Measurements from ENCODE around the gene ZC3H10.
"Not testable (repeated sequence)": the region's sequence is repeated elsewhere in the genome, so short reads cannot be mapped to it uniquely, and the experiment has no call there.

Gene ZC3H10, protein sequence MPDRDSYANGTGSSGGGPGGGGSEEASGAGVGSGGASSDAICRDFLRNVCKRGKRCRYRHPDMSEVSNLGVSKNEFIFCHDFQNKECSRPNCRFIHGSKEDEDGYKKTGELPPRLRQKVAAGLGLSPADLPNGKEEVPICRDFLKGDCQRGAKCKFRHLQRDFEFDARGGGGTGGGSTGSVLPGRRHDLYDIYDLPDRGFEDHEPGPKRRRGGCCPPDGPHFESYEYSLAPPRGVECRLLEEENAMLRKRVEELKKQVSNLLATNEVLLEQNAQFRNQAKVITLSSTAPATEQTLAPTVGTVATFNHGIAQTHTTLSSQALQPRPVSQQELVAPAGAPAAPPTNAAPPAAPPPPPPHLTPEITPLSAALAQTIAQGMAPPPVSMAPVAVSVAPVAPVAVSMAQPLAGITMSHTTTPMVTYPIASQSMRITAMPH

DNA sequence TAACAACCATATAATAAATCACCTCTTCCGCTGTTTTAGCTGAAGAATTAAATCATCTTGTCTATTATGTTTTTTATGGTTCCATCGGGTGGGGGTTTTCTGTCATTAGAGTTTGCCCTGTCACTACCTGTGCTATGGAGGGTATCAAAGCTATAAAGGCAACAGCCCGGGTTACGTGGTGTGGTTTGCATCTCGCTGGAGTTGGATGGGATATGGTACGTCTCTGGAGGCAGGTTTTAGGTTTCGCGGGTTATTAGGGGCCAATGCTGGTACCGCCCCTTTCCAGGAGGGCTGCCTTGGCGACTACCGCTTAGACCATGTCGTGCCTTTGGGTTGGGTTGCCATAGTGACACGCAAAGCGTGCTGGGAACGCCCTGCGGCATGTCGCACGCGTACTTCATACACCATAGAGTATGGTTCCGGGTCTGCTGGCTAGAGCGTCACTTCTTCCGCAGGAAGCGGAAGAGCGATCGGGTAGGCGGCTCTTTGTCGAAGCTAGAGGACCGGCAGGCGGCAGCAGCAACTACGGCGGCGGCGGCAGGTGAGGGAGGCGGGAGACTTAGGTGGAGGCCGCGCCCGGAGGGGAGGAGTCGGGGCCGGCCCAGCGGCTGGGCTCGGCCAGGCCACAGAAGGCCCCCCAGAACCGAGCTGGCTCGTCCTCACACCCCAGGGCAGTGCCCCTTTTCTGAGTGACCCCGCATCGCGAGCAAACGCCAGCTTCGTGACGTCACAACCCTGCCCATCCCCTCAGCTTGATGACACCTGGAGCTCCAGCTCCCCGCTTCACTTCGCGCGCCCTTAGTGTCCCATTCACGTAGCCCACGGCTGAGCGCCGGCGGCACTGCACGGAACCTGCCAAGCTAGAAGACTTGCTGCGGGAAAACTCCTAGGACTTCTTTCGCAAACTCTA is at the start of gene ZC3H10:
Gene ZC3H10, plus strand, starts transcription at position 489 of the 910 bp plus-strand sequence. CDS start 2,297 bp downstream, outside the sequence.
- DNase-seq (ENCODE audit: low read depth), result peak; percentile 100
- TF ChIP-seq, protein P1, sequence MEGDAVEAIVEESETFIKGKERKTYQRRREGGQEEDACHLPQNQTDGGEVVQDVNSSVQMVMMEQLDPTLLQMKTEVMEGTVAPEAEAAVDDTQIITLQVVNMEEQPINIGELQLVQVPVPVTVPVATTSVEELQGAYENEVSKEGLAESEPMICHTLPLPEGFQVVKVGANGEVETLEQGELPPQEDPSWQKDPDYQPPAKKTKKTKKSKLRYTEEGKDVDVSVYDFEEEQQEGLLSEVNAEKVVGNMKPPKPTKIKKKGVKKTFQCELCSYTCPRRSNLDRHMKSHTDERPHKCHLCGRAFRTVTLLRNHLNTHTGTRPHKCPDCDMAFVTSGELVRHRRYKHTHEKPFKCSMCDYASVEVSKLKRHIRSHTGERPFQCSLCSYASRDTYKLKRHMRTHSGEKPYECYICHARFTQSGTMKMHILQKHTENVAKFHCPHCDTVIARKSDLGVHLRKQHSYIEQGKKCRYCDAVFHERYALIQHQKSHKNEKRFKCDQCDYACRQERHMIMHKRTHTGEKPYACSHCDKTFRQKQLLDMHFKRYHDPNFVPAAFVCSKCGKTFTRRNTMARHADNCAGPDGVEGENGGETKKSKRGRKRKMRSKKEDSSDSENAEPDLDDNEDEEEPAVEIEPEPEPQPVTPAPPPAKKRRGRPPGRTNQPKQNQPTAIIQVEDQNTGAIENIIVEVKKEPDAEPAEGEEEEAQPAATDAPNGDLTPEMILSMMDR (IDR thresholded peaks at IDR 0.05; ENCODE audit: low read depth, low read length, missing control alignments), result peak; percentile 42
- peak within 1 kb of the TSS; percentile 78 for H3K4me3 ChIP-seq (ENCODE audit: low read depth, low read length)

DNA sequence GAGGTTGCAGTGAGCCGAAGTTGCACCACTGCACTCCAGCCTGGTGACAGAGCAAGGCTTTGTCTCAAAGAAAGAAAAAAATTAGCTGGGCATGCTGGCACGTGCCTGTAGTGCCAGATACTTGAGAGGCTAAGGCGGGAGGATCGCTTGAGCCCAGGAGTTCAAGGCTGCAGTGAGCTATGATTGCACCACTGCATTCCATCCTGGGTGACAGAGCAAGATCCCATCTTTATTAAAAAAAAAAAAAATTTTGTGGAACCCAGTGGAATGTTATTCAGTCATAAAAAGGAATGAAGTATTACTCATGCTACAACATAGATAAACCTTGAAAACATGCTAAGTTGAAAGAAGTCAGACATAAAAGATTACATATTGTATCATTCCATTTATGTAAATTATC is 46.4 kb upstream of the ZC3H10 start:
- DNase-seq (ENCODE audit: low read depth), result no peak
- H3K4me3 ChIP-seq (ENCODE audit: low read depth, low read length), result no peak overlapping the region
- TF ChIP-seq, protein P1 (IDR thresholded peaks at IDR 0.05; ENCODE audit: low read depth, low read length, missing control alignments), result no peak

DNA sequence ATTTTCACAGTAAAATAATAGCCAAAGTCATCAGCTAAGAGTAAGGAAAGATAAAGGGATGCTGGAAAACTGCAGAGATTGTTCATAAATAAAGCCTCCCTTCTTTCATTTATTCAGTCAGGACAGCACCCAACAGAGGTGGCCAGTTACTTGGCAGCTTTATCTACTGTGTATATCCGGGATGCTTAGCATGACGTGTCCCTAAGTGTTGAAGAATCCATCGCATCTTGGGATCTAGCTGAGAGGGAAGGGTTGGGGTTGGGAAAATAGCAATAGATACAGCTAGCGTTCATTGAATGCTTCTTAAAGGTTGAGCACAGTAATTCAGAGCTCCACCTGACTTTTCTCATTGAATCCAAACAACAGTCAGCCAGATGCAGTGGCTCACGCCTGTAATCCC is 43.7 kb upstream of the ZC3H10 start:
- no peak for DNase-seq (ENCODE audit: low read depth)
- TF ChIP-seq, protein P1 (IDR thresholded peaks at IDR 0.05; ENCODE audit: low read depth, low read length, missing control alignments), result no peak
- H3K4me3 ChIP-seq (ENCODE audit: low read depth, low read length), result no peak overlapping the region

DNA sequence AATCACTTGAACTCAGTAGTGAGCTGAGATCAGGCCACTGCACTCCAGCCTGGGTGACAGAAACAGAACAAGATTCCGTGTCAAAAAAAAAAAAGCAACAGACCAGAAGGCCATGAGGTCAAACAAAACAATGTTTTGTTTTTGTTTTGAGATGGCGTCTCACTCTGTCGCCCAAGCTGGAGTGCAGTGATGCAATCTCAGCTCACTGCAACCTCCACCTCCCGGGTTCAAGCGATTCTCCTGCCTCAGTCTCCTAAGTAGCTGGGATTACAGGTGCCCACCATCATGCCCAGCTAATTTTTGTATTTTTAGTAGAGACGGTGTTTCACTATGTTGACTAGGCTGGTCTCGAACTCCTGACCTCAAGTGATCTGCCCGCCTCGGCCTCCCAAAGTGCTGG is 40.1 kb upstream of the ZC3H10 start:
- not testable (repeated sequence) for H3K4me3 ChIP-seq (ENCODE audit: low read depth, low read length); DNase-seq (ENCODE audit: low read depth)

DNA sequence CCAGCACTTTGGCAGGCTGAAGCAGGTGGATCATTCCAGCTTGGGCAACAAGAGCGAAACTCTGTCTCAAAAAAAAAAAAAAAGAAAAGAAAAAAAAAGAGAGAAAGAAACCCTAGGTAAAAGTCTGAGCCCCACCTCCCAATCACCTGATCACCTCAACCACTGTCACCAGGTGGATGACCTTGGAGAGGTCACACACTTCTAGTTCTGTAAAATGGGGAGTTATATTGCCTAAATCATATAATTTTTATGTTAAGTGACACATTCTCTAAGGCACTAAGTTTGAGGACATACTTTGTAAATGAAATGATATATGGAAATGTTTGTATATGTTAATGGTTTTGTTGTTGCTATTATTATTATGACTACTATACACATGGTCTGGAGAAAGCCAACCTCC is 39.6 kb upstream of the ZC3H10 start:
- TF ChIP-seq, protein P1 (IDR thresholded peaks at IDR 0.05; ENCODE audit: low read depth, low read length, missing control alignments), result no peak
- H3K4me3 ChIP-seq (ENCODE audit: low read depth, low read length), result no peak overlapping the region

DNA sequence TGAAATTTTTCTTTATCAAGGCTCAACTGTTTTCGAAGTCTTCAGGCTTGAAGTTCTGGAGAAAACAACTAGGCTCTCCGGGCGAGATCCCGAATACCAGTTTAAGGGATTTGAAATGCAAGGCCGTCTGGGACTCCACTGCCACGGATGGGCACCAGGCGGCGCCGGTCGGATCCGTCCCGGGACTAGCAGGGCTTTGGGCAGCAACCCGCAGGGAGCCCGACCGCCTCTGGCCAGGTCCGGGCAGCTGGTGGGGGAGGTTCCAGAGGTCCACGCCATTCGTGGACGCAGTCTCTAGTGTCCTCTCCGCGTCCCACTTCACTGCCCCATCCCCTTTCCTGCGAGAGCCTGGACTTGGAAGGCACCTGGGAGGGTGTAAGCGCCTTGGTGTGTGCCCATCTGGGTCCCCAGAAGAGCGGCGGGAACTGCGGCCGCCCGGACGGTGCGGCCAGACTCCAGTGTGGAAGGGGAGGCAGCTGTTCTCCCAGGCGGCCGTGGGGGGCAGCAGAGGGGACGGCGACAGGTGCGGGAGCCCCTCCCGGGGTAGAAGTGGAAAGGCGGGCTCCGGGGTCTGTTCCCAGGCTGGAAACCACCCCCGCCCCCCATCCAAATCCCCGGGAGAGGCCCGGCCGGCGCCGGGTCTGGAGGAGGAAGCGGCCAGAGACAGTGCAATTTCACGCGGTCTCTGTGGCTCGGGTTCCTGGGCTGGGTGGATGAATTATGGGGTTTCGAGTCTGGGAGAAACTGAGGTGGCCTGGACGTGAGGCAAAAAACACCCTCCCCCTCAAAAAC is 38.9 kb upstream of the ZC3H10 start:
- H3K4me3 ChIP-seq (ENCODE audit: low read depth, low read length), result peak overlapping the region; percentile 52
- TF ChIP-seq, protein P1 (IDR thresholded peaks at IDR 0.05; ENCODE audit: low read depth, low read length, missing control alignments), result peak; percentile 55
- DNase-seq (ENCODE audit: low read depth), result no peak

More for the DNA sequence above, 39.6 kb upstream of the ZC3H10 start:
- no peak for DNase-seq (ENCODE audit: low read depth)

Data from GM12864 (cell line).